GM18868 (cell line): ENCODE results near the gene SVBP.

Experiments used
- ATAC-seq: cut with Tn5 transposase; IDR thresholded peaks from one replicate; pipeline ENCODE4 v1.9.1; 2021; ENCODE audit warnings: mild to moderate bottlenecking, moderate library complexity; ENCODE audit not compliant: unreplicated experiment

Gene SVBP

DNA sequence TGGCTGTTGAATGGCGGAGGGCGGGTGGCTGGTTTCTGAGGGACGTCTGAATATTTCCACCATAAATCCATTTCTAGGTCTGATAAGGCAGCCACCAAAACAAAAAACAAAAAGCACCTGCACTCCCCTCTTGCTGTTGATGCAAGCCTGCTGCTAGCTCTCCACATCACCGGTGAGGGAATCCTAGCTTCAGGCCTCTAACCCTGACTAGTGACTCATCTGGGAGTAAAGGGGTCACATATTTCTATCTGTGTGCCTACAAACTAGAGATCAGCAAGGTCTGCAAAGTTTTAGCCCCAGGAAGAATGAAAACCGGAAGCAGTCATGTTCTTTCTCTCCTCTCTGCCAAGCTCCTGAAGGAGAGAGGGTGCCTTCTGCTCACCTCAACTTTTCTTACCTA lies 10.6 kb downstream of the SVBP start:
- ATAC-seq: no peak

DNA sequence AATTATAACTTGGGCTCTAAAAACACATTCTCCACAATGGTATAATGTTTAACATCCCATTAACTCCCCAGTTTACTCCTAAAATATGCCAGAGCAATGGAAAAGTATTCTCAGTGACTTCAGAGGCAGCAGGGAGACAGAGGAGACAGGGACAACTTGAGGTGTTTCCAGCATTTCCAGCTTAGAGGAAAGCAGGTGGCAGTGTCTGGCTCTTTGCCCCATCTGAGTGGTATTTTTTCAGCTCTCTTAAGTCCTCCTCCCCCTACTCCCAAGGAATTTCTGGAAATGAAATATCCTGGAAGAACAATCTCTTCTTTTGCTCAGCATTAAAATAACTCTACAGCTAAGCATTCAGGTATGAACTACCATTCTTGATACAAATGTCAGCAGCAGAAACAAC lies 11.0 kb downstream of the SVBP start:
- ATAC-seq: no peak

DNA sequence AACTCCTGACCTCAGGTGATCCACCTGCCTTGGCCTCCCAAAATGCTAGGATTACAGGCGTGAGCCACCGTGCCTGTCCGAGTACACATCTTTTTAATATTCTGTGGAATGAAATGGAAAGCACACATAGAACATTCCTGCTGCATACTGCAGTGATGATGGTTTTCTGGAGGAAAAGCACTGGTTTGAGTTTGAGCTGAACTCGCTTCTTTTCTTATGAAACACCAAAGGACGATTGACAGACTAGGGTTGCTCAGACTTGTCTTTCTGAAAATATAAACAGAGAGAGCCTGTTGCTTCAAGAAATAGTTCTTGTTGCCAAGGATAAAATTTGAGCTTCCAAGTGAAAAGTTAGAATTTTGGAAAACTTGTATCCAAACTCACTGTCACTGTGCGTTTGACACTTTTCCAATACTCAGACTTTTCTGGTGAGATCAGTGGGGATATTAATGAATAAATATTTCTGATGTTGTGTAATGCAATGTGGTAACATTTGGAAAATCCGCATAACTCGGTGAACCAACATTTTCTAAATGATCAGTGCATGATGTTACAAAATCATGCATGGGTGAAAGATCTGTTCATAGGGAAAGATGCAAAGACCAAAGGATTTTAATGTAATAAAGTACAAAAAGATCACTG lies 15.2 kb downstream of the SVBP start:
- ATAC-seq: no peak

DNA sequence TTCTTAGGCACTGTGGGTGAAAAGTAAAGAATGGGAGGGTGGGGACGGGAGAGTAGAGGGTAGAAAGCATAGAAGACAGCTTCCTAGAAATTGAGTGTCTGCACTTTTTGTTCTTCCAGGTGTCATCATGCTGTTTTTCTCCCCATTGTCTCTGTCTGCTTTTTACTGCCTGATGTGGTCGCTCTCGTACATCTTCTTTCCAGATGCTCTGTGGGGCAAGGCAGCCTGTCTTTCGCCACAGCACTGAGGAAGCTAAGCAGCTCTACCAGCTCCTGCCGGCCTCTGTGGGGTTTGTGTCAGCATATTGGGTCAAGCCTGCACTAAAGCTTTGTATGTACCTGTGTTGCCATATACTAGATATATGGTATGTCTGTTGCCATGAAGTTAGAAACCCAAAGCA lies 19.2 kb downstream of the SVBP start:
- no peak for ATAC-seq

DNA sequence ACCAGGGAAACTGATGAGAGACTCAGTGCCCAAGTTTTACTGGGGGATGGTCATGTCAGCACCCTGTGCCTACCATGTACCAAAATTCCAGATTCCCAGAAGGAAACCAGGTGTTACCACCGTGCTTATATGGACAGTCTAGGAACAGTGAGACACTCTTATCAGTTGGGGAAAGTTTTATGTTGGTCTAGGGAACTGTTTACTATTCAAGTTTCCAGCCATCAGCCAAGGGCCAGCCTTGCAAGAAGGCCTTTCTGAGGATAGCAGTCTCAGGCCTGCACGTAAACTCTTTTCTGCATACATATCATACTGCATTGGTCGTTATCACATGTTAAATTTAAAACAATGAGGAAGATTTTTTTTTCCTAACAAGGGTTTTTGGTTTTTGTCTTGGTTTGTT lies 19.8 kb downstream of the SVBP start:
- no peak for ATAC-seq

DNA sequence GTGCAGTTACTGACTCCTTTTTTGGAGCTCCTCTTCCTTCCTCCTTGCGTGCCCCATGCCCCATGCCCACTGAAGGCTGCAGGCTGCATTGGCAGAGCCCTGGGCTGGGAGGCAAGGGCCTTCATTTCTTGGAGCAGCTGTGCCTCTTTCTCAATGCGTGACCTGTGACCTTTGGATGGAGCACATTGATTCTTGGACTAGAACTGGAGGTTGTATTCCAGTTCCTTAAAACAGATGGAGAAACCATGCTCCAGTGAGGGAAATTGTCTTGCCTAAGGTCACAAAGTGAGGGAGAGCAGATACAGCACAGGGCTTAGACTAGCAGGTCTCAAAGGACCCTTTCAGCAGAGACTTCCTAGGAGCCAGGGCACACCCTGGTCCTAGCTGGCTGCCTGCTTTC lies 23.4 kb downstream of the SVBP start:
- no peak for ATAC-seq

DNA sequence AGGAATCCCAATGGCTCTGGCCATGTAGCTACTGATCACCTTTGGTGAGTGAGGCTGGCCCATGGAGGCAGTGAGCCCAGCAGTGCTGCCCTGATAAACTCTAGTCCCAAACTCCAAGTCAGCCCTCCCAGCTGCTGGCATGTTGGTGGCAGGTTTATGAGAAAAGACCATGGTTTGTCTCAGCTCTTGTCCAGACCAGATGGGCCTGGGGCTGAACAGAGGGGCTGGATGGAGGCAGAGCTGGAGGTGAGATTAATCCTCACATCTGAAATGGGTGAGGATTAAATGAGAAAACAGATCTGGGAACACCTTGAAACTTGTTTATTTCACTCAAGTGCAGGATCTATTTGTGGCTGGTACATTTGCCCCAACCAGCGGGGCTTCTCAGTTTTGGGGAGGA lies 29.2 kb downstream of the SVBP start:
- no peak for ATAC-seq

DNA sequence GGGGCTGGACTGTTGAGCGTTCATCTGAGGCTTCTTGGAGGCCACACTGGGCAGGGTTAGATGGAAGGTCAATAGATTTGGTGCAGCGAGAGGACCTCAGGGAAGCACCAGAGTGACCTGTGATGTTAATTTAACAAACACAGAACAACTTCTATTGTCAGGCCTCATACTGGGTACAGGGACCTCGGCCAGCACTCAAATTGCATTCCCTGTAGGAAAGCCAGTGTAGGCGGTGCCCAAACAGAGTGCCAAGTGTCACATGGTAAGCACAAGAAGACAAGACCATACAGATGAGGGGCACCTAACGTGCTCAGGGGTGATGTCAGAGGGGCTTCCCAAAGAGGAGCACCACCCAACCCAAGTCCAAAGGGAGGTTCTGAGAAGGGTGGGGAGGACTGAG lies 31.1 kb downstream of the SVBP start:
- no peak for ATAC-seq

DNA sequence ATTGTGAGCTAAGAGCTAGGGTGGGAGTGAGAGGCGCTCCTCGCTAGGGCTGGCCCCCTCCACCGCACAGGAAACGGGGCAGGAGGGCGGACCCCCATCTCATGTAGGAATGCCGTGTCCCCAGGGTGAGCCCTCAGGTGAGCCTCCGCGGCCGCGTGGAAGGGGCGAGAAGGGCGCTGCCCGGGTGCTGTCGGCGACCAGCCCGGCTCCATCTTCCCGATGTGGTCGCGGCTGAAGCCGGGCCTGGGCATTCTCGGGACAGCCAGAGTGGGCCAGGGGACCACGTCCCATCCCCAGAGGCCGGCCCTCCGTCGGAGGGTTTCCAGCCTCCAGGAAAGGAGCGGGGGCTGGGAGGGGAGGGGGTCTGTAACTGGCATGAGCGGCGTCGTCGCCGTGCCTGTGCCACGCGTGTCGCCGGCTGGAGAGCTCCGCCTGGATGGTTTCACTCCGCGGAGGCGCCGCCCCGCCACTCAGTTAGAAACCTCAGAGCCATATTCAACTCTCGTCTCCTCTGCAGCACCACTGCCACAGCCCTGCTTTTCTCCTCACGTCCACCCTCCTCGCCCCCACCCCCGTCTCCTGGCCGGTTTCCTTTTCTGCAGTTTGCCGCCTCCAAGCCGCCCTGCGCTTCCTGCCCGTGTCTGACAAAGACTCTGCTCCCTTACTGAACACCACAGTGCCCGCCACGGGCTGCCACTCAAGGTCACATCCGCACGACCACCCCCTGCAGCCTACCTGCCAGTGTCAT lies 32.1 kb downstream of the SVBP start, which contains the start of gene TMEM269:
Gene TMEM269, plus strand, starts transcription at position 46 of the 748 bp plus-strand sequence. CDS start 4,903 bp downstream, outside the sequence.
- no peak for ATAC-seq

DNA sequence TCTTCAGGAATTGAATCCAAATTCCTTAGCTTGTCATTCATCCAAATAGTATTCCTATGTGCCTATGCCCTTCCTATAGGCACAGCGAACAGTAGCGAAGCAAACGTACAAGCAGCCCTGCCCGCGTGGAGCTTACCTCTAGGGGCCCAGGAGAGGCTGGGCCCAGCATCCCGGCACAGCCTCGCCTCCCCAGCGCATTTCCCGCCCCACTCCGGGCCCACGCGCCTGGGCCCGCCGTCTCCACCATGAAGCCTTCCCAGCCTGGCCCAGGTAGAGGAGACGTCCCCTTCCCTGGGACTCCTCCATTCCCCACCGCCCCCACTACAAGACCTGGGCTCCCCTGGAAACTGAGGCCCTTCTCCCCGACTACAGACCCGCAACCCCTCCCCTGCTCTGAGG lies 32.7 kb downstream of the SVBP start:
- ATAC-seq: no peak

DNA sequence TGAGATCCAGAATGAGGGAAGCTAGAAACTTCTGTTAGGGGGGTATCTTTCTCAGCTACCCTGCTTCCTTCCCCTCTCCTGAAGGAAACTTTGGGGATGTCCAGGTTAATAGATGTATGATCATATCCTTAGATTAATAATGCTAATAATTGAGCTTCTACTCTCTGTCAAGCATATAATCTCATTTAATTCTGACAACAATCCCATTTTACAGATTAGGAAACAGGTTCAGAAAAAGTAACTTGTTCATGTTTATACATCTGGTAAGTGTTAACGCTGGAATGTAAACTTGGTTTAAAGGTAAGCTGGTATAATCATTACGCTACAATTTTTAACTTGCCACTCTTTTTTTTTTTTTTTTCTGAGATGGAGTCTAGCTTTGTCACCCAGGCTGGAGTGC lies 34.1 kb downstream of the SVBP start:
- ATAC-seq: no peak

DNA sequence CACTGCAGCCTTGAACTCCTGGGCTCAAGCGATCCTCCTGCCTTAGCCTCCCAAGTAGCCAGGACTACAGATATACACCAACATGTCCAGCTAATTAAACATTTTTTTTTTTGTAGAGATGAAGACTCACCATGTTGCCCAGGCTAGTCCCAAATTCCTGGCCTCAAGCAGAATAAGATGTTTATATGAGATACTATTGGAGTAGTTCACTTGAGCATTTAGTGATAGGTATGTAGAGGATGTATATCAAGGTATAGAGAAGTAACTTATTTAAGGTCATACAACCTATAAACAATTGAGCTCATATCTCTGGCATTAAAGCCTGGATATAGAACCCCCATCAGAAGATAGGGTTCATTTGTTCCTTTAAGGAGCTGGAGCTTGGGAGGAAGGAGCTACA lies 37.0 kb downstream of the SVBP start:
- ATAC-seq: no peak

DNA sequence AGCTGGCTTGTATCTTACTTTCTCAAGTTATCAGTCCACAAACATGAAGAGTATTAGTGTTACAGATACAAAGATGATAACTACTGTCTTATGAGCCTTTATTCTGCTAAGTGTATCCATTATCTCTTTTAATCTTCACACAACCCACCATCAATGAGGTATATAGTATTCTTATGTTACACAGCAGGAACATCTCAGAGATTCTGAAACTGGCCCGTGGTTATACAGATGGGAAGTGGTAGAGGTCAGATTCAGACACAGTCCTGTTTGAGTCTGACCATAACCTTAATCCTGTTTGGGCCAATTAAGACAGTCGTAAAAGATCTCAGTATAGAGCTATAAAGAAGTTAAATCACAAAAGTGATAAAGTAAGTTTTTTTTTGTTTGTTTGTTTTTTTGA lies 37.5 kb downstream of the SVBP start:
- ATAC-seq: no peak

DNA sequence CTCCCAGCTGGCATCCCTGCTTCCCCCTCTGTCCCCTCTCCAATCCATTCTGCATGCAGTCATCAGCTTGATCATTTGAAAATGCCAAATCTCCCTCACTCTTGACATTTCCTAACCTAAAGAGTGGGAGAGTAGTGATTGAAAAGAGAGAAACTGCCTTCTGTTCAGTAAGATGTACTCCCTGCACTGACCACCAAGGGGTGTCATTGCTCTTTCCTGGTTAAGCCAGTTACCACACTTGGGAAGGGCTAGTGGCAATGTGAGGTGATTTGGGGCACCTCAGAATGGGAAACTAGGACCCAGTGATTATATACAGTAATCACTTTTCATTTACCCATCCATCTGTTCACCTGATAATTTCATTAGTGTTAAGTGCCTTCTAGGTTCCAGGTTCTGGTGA lies 39.3 kb downstream of the SVBP start:
- ATAC-seq: no peak

DNA sequence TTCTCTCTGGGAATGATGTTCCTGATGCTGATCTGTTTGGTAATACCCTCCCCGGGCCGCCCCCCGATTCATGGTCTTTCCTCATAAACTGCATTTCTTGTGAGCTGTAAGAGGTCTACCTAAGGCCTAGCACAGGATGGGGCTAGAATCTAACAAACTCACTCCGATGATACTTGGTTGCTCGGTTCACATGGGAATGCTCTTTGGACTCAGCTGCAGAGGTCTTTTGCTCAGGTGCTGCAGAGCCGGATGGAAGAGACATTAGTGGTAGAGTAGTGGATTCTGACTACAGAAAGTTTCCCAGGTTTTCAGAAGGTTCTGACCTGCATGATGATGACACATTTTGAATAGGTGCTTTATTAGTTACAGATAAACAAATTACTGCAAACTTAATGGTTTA lies 40.7 kb downstream of the SVBP start:
- ATAC-seq: no peak

DNA sequence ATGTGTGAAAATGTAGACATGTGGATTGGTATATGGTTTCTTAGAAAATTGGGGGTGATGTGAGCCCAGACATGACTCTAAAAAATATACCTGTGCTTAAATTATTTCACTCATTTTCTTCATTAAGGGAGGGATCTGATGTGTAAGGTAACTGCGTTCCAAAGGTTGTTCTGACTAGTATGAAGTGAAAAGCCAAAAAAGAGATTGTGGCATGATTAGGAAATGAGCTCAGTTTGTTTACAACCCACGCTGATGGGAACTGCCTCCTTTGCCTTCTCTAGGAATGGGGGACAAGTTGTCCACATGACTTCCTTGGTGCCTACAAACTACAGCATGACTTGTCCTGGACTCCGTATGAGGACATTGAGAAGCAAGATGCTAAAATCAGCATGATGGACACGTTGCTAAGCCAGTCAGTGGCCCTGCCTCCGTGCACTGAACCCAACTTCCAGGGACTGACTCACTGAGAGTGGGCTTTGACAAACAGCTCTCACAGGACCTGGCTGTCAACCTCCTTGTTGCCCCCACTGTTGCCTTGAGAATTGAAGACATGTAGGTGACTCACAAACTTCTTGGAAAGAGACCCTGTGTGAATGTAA lies 42.2 kb downstream of the SVBP start:
- ATAC-seq: no peak

DNA sequence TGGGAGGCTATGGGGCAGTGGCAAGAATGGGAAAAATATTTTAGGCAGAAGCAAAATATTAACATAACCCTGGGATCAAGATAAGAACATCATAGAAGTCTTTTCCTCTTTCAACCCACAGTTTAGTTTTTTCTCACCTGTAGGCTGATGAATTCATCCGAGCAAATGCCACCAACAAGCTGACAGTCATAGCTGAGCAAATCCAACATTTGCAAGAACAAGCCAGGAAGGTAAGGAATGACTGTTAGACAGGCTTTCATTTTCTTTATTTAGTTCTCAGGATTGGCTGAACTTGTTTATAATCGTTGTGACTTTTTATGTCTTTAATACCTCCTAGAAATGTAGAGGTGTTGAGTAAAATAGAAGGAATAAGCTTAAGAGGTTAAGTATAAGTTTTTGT lies 43.8 kb downstream of the SVBP start:
- no peak for ATAC-seq

DNA sequence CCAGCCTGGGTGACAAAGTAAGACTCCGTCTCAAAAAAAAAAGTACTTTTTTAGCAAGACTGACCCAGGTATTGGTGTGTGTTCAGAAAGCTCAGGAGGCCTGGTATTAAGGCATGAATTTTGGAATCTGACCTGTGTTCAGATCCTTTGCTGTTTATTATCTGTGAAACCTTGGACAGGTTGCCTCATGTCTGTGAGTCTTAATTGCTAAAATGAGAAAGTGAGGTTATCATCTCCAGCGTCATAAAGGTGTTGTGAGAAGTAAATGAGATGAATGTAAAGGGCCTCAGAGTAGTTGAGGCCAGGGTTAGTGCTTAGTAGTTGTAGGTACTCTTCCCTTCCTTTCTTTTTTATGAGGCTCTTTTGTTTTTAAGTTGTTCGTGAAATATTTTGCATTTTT lies 47.4 kb downstream of the SVBP start:
- ATAC-seq: no peak

DNA sequence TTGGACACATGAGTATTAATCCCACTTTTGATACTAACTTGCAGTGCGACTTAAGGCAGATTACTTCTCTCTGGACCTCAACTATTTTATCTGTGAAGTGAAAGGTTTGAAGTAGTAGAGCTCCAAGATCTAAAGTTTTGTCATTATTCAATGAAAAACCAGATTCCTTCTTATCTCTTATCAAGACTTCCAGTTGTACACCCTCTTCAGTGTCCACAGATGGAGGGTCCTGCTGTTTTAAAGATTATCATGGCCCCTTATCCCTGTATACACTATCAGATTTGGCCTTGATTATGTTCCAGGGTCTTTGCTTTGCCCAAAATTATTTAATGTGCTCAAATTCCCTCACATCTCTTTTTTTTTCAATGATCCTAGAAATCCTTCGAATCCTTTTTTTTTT lies 49.0 kb downstream of the SVBP start:
- no peak for ATAC-seq

DNA sequence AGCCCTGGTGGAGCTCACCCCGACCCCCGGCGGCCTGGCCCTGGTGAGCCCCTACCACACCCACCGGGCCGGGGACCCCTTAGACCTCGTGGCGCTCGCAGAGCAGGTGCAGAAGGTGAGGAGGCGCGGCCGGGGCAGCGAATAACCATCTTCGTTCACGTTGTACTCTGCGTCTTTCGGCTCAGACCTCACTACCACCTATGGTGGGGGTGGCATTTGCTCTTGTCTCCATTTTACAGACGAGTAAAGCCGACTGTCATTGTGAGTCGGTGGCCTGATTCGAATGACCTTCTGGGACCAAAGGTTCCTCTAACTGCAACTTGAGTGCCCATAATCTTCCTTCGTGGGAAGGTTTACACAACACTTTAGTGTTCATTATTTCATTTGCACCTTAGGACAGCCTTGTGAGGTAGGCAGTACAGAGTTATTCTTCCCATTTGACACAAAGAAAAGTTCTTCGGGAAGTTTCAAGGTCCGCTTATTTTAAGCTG lies 49.6 kb downstream of the SVBP start:
- peak; percentile 10 for ATAC-seq

DNA sequence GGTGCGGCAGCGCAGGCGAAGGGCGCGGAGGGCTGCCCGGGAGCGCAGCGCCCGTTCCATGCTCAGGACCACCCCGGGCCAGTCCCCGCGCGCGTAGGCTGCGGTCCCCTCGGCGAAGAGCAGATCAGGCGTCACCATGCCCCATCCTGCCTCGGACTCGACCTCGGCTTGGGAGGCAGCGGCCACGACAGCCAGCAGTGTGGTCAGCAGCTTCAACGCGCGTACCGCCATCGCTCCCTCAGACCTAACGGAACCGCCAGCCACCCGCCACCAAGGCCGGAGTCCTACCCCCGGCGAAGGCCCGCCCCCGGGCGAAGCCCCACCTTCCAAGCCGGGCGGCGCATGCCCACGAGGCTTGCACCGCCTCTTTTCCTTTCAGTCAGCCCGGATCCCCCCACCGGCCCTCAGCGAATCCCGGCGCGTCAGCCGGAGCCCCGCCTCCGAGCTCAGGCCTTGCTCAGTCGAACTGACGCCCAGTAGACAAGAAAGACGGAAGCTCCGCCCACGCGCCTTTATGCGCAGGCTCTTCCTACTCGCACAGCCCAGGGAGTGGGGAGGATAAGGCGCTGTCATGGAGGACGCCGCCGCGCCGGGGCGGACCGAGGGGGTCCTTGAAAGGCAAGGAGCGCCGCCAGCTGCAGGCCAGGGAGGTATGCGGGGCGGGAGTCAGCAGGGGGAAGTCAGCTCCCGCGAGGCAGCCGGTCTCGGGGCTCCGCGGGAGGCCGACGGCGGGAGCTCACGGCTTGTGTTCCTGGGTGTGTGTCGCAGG lies 50.3 kb downstream of the SVBP start, which contains the start of the genes C1orf50 and P3H1:
Gene C1orf50, plus strand, starts transcription at position 509 of the 769 bp plus-strand sequence. Its CDS starts 63 bp downstream, at position 572.
Gene P3H1, minus strand, starts transcription at position 288 of the 769 bp plus-strand sequence. Its CDS starts 57 bp downstream, at position 231.
- ATAC-seq: peak; percentile 89
